Measurements from ENCODE around the gene AJM1.

Gene AJM1

GRCh38 chr9:136804509-136805206, 37.6 kb upstream of the AJM1 start:
- DNase-seq (ENCODE audit: low read depth, low spot score) = no peak
- TF ChIP-seq, protein P1, sequence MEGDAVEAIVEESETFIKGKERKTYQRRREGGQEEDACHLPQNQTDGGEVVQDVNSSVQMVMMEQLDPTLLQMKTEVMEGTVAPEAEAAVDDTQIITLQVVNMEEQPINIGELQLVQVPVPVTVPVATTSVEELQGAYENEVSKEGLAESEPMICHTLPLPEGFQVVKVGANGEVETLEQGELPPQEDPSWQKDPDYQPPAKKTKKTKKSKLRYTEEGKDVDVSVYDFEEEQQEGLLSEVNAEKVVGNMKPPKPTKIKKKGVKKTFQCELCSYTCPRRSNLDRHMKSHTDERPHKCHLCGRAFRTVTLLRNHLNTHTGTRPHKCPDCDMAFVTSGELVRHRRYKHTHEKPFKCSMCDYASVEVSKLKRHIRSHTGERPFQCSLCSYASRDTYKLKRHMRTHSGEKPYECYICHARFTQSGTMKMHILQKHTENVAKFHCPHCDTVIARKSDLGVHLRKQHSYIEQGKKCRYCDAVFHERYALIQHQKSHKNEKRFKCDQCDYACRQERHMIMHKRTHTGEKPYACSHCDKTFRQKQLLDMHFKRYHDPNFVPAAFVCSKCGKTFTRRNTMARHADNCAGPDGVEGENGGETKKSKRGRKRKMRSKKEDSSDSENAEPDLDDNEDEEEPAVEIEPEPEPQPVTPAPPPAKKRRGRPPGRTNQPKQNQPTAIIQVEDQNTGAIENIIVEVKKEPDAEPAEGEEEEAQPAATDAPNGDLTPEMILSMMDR (IDR thresholded peaks at IDR 0.05; ENCODE audit: low read depth, low read length) = no peak
- in situ Hi-C loops (cut with HindIII; ENCODE audit: low sequenced_read_pairs) = no loop called here
- H3K4me3 ChIP-seq (ENCODE audit: low read depth, low read length) = no peak overlapping the region

GRCh38 chr9:136805207-136805740, 37.0 kb upstream of the AJM1 start:
- DNase-seq (ENCODE audit: low read depth, low spot score) = no peak
- TF ChIP-seq, protein P1 (IDR thresholded peaks at IDR 0.05; ENCODE audit: low read depth, low read length) = no peak
- in situ Hi-C loops (cut with HindIII; ENCODE audit: low sequenced_read_pairs) = no loop called here
- no peak overlapping the region for H3K4me3 ChIP-seq (ENCODE audit: low read depth, low read length)

DNA sequence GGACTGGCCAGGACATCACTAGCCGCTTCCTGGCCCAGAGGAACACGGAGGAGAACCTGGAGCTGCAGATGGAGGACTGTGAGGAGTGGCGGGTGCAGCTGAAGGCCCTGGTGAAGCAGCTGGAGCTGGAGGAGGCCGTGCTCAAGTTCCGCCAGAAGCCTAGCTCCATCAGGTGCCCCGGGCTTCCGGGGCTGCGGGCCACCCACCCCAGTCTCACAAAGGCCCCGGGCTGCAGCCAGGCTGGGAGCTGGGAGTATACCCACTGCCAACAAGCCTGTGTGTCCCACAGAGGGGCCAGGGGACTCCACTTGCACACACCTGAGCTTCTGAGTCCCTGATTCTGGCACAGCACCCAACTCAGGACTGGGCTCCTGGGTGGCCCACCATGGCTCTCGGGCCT, 36.2 kb upstream of the AJM1 start:
- H3K4me3 ChIP-seq (ENCODE audit: low read depth, low read length) = no peak overlapping the region
- in situ Hi-C loops (cut with HindIII; ENCODE audit: low sequenced_read_pairs) = no loop called here
- no peak for DNase-seq (ENCODE audit: low read depth, low spot score)
- TF ChIP-seq, protein P1 (IDR thresholded peaks at IDR 0.05; ENCODE audit: low read depth, low read length) = no peak

DNA sequence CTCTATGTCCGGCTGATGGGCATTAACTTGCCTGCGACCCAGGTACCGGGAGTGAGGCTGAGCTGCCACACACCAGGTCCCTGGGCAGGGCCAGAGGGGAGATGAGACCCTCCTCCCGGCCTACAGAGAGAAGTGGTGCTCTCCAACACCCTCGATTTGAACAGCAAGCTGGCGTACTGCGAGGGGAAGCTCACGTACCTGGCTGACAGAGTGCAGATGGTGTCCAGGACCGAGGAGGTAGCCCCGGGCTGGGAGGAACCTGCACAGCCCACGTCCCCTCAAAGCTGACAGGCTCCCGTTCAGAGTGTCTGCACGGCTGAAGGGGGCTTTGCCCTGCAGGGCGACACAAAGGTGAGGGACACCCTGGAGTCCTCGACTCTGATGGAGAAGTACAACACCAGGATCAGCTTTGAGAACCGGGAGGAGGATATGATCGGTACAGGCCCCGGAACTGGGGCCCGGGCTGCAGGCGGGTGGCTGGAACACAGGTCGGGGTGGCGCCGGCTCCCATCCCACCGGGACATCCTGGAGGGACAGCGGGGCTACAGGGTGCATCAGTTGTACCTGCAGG, 35.6 kb upstream of the AJM1 start:
- peak overlapping the region; percentile 79 for H3K4me3 ChIP-seq (ENCODE audit: low read depth, low read length)
- in situ Hi-C loops (cut with HindIII; ENCODE audit: low sequenced_read_pairs) = no loop called here
- TF ChIP-seq, protein P1 (IDR thresholded peaks at IDR 0.05; ENCODE audit: low read depth, low read length) = no peak
- no peak for DNase-seq (ENCODE audit: low read depth, low spot score)

DNA sequence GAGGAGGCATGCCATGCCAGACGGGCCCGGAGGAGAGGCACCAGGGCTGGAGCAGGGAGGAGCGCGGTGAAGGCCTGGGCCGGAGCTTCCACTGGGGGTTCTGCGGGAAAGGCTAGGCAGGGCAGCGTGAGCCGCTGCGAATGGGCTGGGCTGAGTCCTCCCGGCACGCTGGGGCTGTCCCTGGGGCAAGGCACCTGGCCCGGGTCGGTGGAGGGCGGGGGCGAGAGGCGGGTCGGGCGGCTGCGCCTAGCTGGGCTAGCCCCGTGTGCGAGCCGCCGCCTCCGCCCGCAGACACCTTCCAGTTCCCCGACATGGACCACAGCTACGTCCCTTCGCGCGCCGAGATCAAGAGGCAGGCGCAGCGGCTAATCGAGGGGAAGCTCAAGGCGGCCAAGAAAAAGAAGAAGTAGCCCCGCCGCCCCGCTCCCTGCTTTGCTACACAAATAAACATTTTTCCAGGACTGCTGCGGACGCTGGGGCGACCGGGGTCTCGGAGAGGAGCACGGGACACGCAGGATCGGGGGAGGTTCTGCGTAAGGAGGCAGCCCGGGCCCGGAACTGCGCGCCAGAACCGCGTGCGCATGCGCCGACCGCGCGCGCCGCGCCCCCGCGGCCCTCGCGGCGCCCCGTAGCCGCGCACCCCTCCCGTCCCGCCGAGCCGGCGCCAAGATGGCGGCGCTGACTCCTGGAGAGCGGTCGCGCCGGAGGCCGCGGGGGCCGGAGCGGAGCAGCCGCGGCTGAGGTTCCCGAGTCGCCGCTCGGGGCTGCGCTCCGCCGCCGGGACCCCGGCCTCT, 34.8 kb upstream of the AJM1 start, which contains the start of gene RABL6:
Gene RABL6 (plus strand): TSS at position 668 of the 794 bp plus-strand sequence. CDS start 249 bp downstream, outside the sequence.
- TF ChIP-seq, protein P1 (IDR thresholded peaks at IDR 0.05; ENCODE audit: low read depth, low read length) = no peak
- DNase-seq (ENCODE audit: low read depth, low spot score) = peak; percentile 64
- peak within 1 kb of the TSS; percentile 79 for H3K4me3 ChIP-seq (ENCODE audit: low read depth, low read length)
- in situ Hi-C loops (cut with HindIII; ENCODE audit: low sequenced_read_pairs) = no loop called here

GRCh38 chr9:136808075-136808805, 34.0 kb upstream of the AJM1 start:
- H3K4me3 ChIP-seq (ENCODE audit: low read depth, low read length) = peak overlapping the region; percentile 79
- TF ChIP-seq, protein P1 (IDR thresholded peaks at IDR 0.05; ENCODE audit: low read depth, low read length) = no peak
- in situ Hi-C loops (cut with HindIII; ENCODE audit: low sequenced_read_pairs) = no loop called here
- DNase-seq (ENCODE audit: low read depth, low spot score) = no peak
